ENCODE data around the gene LIFR.
A peak's percentile ranks its signal among the peaks of the same experiment; 100 is the strongest.

The LIFR gene

GRCh38 chr5:38450627-38451026 is 105.8 kb downstream of the LIFR start:
- Histone ChIP-seq H3K4me3 (no peak overlapping the region), H4K20me1 (peaks cover 16 to 100% (median 36%) of the 10 kb centered on the region in 11 experiments; a peak in 21 of 22 replicates), H3K27ac (no peak overlapping the region), H3K36me3 (no peaks in the 10 kb centered on the region), H3K4me1 (peaks cover 6 to 74% (median 52%) of the 10 kb centered on the region in 10 experiments; a peak in 17 of 20 replicates), H3K27me3 (peaks cover 32 to 100% (median 89%) of the 10 kb centered on the region in 11 experiments), H3K9ac (no peak overlapping the region), H3K4me2 (peak overlapping the region in 8 of 11 experiments; percentile 13 to 75 (median 50); a peak in 14 of 22 replicates), H3K9me3 (replicated peaks in 1 of 11) (no peaks in the 10 kb centered on the region)
- TF ChIP-seq Cebpa-rat (IDR thresholded peaks at IDR 0.05), result no peak

GRCh38 chr5:38448568-38449350 is 107.7 kb downstream of the LIFR start:
- Histone ChIP-seq H3K27me3 (peaks cover 21 to 100% (median 71%) of the 10 kb centered on the region in 11 experiments; a peak in 21 of 22 replicates), H3K9ac (no peak overlapping the region), H3K36me3 (no peaks in the 10 kb centered on the region), H3K9me3 (replicated peaks in 1 of 11) (no peaks in the 10 kb centered on the region), H3K27ac (no peak overlapping the region), H3K4me3 (no peak overlapping the region), H4K20me1 (peaks cover 8 to 96% (median 20%) of the 10 kb centered on the region in 11 experiments; a peak in 20 of 22 replicates), H3K4me2 (peak overlapping the region in 8 of 11 experiments; percentile 7 to 48 (median 23); a peak in 14 of 22 replicates), H3K4me1 (peaks cover 2 to 55% (median 39%) of the 10 kb centered on the region in 10 experiments; a peak in 17 of 20 replicates)
- no peak for TF ChIP-seq Cebpa-rat (IDR thresholded peaks at IDR 0.05)

- H3K4me1 ChIP-seq, result peaks cover 0 to 47% (median 31%) of the 10 kb centered on the region in 10 experiments; a peak in 16 of 20 replicates
- H3K9me3 ChIP-seq (replicated peaks in 1 of 11), result no peaks in the 10 kb centered on the region
- peak overlapping the region in 4 of 11 experiments; percentile 19 to 48 (median 31); a peak in 5 of 22 replicates for H3K4me2 ChIP-seq
- peaks cover under 1 to 96% (median 13%) of the 10 kb centered on the region in 11 experiments; a peak in 16 of 22 replicates for H4K20me1 ChIP-seq
- no peak overlapping the region for H3K27ac ChIP-seq
- TF ChIP-seq Cebpa-rat (IDR thresholded peaks at IDR 0.05), result no peak
- no peak overlapping the region for H3K4me3 ChIP-seq
- no peaks in the 10 kb centered on the region for H3K36me3 ChIP-seq
- peaks cover 19 to 100% (median 66%) of the 10 kb centered on the region in 11 experiments; a peak in 21 of 22 replicates for H3K27me3 ChIP-seq
- H3K9ac ChIP-seq, result no peak overlapping the region
Measured at GRCh38 chr5:38447786-38448185, 108.7 kb downstream of the LIFR start.

- Histone ChIP-seq H3K4me3 (no peak overlapping the region), H3K27me3 (peaks cover 12 to 97% (median 59%) of the 10 kb centered on the region in 11 experiments; a peak in 21 of 22 replicates), H3K36me3 (no peaks in the 10 kb centered on the region), H3K4me1 (peaks cover 0 to 40% (median 24%) of the 10 kb centered on the region in 10 experiments; a peak in 15 of 20 replicates), H3K9ac (no peak overlapping the region), H3K4me2 (no peak overlapping the region), H3K27ac (no peak overlapping the region), H4K20me1 (peaks cover 0 to 89% (median 9%) of the 10 kb centered on the region in 11 experiments; a peak in 10 of 22 replicates), H3K9me3 (replicated peaks in 1 of 11) (no peaks in the 10 kb centered on the region)
- no peak for TF ChIP-seq Cebpa-rat (IDR thresholded peaks at IDR 0.05)
Measured at GRCh38 chr5:38447056-38447455, 109.4 kb downstream of the LIFR start.

- Histone ChIP-seq H3K27ac (no peak overlapping the region), H4K20me1 (peaks cover 0 to 80% (median 5%) of the 10 kb centered on the region in 11 experiments; a peak in 10 of 22 replicates), H3K27me3 (peaks cover 10 to 94% (median 49%) of the 10 kb centered on the region in 11 experiments; a peak in 20 of 22 replicates), H3K9me3 (replicated peaks in 1 of 11) (no peaks in the 10 kb centered on the region), H3K4me2 (no peak overlapping the region), H3K4me3 (no peak overlapping the region), H3K9ac (no peak overlapping the region), H3K4me1 (peaks cover 0 to 32% (median 18%) of the 10 kb centered on the region in 10 experiments; a peak in 15 of 20 replicates), H3K36me3 (no peaks in the 10 kb centered on the region)
- no peak for TF ChIP-seq Cebpa-rat (IDR thresholded peaks at IDR 0.05)
Measured at GRCh38 chr5:38446029-38446522, 110.4 kb downstream of the LIFR start.

- Histone ChIP-seq H3K4me3 (no peak overlapping the region), H3K36me3 (no peaks in the 10 kb centered on the region), H3K9me3 (replicated peaks in 1 of 11) (no peaks in the 10 kb centered on the region), H3K4me2 (no peak overlapping the region), H3K27me3 (peaks cover 5 to 94% (median 43%) of the 10 kb centered on the region in 11 experiments; a peak in 18 of 22 replicates), H3K4me1 (peaks cover 0 to 26% (median 12%) of the 10 kb centered on the region in 10 experiments; a peak in 13 of 20 replicates), H4K20me1 (peaks cover 0 to 80% (median 0%) of the 10 kb centered on the region in 11 experiments; a peak in 9 of 22 replicates), H3K27ac (no peak overlapping the region), H3K9ac (no peak overlapping the region)
- TF ChIP-seq Cebpa-rat (IDR thresholded peaks at IDR 0.05), result no peak
Measured at GRCh38 chr5:38445374-38446028, 110.9 kb downstream of the LIFR start.

GRCh38 chr5:38443390-38443789 is 113.1 kb downstream of the LIFR start:
- no peak for TF ChIP-seq Cebpa-rat (IDR thresholded peaks at IDR 0.05)
- Histone ChIP-seq H3K4me2 (no peak overlapping the region), H3K36me3 (no peaks in the 10 kb centered on the region), H3K4me1 (peaks cover 0 to 7% (median 0%) of the 10 kb centered on the region in 10 experiments; a peak in 6 of 20 replicates), H4K20me1 (peaks cover 0 to 64% (median 0%) of the 10 kb centered on the region in 11 experiments; a peak in 8 of 22 replicates), H3K27ac (no peak overlapping the region), H3K9ac (no peak overlapping the region), H3K27me3 (peaks cover 0 to 94% (median 22%) of the 10 kb centered on the region in 11 experiments; a peak in 14 of 22 replicates), H3K4me3 (no peak overlapping the region), H3K9me3 (replicated peaks in 1 of 11) (peaks cover 0 to 6% (median 0%) of the 10 kb centered on the region in 11 experiments; a peak in 2 of 22 replicates)

- H3K27me3 ChIP-seq, result peaks cover 0 to 94% (median 10%) of the 10 kb centered on the region in 11 experiments; a peak in 12 of 22 replicates
- H3K4me1 ChIP-seq, result peaks cover 0 to 1% (median under 1%) of the 10 kb centered on the region in 10 experiments; a peak in 8 of 20 replicates
- TF ChIP-seq Cebpa-rat (IDR thresholded peaks at IDR 0.05), result no peak
- H3K4me2 ChIP-seq, result no peak overlapping the region
- no peak overlapping the region for H3K4me3 ChIP-seq
- no peak overlapping the region for H3K9ac ChIP-seq
- peaks cover 0 to 56% (median 0%) of the 10 kb centered on the region in 11 experiments; a peak in 7 of 22 replicates for H4K20me1 ChIP-seq
- H3K27ac ChIP-seq, result no peak overlapping the region
- H3K9me3 ChIP-seq (replicated peaks in 1 of 11), result peaks cover 0 to 6% (median 0%) of the 10 kb centered on the region in 11 experiments; a peak in 2 of 22 replicates
- no peaks in the 10 kb centered on the region for H3K36me3 ChIP-seq
Measured at GRCh38 chr5:38442247-38442573, 114.2 kb downstream of the LIFR start.

Data from BLaER1 treated with 17β-estradiol and CSF1 and Interleukin-3, amounts not matched to agents 10 nM and 100 nM (cell line).